Kidney (tissue), 14 donors: ENCODE data around the gene APRT. TPM values are rescaled to one million over a fixed set of nuclear protein-coding genes. Genes with fewer than 3 reads are reported as not detected.

Source experiments
- DNase-seq, 5 donors: peaks; one replicate each; pipeline ENCODE4 v3.0.0-alpha.2; 2013 to 2020
- FAIRE-seq: peaks from 2 replicates; lab custom pipeline; 2012; peaks lifted over from hg19 to GRCh38; lab: Jason Lieb, UNC
- H3K27ac ChIP-seq, 2 donors: one replicate each; pipeline ENCODE4 v1.7.0; 2013; ENCODE audit warnings: low read depth in 2 of 2, low read length in 2 of 2, inconsistent platforms in 1 of 2
- H3K27me3 ChIP-seq: one replicate; pipeline ENCODE4 v1.7.1; 2013; ENCODE audit warnings: low read length, inconsistent platforms; ENCODE audit not compliant: control insufficient read depth, insufficient read depth
- H3K36me3 ChIP-seq, 3 donors: one replicate each; pipeline versions ENCODE4 v1.7.0 to v1.7.1; 2013; ENCODE audit warnings: low read length in 3 of 3, control low read depth in 1 of 3, inconsistent platforms in 1 of 3; ENCODE audit not compliant: insufficient read depth in 3 of 3, control insufficient read depth in 2 of 3
- H3K4me1 ChIP-seq, 3 donors: one replicate each; pipeline versions ENCODE4 v1.7.0 to v1.7.1; 2013; ENCODE audit warnings: low read length in 3 of 3, inconsistent platforms in 1 of 3, low read depth in 1 of 3; ENCODE audit not compliant: control insufficient read depth in 2 of 3, insufficient read depth in 2 of 3
- H3K4me3 ChIP-seq, 3 donors: one replicate each; pipeline versions ENCODE4 v1.7.0 to v1.8.1; 2013; ENCODE audit warnings: low read length in 3 of 3, control low read depth in 1 of 3, inconsistent platforms in 1 of 3
- H3K9ac ChIP-seq, 3 donors: one replicate each; pipeline versions ENCODE4 v1.7.0 to v1.7.1; 2013; ENCODE audit warnings: low read length in 3 of 3, control low read depth in 1 of 3, inconsistent platforms in 1 of 3
- H3K9me3 ChIP-seq, 3 donors: one replicate each; pipeline versions ENCODE4 v1.7.0 to v1.7.1; 2013; ENCODE audit warnings: low read length in 3 of 3, control low read depth in 1 of 3, inconsistent platforms in 1 of 3; ENCODE audit not compliant: control insufficient read depth in 2 of 3, insufficient read depth in 1 of 3
- intact Hi-C: fragments of 100-400 bp; cut with DNase I; formaldehyde crosslinking; loops from one replicate; pipeline ENCODE4 v1.11.1; 2022
- polyA plus RNA-seq: library from polyadenylated mRNA; stranded (reverse); fragments of 350-450 nt; fragmentation: Illumina TruSeq; extraction: RNeasy Lipid Tissue Mini Kit (QIAGEN cat#74804); gene quantifications from one replicate; pipeline ENCODE4 v1.2.3, GENCODE V29; 2014; ENCODE audit warnings: low read depth, low replicate concordance; ENCODE audit not compliant: insufficient read depth
- total RNA-seq: library from RNA; stranded (reverse); fragmentation: NEBNext Ultra II Directional; extraction: Animal tissue kit (Norgen Biotek cat#: 25700); gene quantifications from one replicate; pipeline ENCODE4 v1.2.1, GENCODE V29; 2021
- TF ChIP-seq, protein P1 (sequence below): IDR thresholded peaks from 3 replicates; pipeline ENCODE4 v1.5.1; 2012; ENCODE audit warnings: mild to moderate bottlenecking, moderate library complexity, borderline replicate concordance; ENCODE audit not compliant: insufficient read depth; ENCODE audit errors: extremely low read depth
- donor health status: control.
- donor health status: control.
- donor health status: control.
- donor health status: control.
- donor health status: control.
- donor health status: DM: yes; HTN: yes; CAD: no.
- donor health status: Normal renal cell carcinoma (clear cell type).

APRT gene
- total and polyA plus RNA-seq, 2 donors from 2014 or later, result 105 to 204 TPM

DNA sequence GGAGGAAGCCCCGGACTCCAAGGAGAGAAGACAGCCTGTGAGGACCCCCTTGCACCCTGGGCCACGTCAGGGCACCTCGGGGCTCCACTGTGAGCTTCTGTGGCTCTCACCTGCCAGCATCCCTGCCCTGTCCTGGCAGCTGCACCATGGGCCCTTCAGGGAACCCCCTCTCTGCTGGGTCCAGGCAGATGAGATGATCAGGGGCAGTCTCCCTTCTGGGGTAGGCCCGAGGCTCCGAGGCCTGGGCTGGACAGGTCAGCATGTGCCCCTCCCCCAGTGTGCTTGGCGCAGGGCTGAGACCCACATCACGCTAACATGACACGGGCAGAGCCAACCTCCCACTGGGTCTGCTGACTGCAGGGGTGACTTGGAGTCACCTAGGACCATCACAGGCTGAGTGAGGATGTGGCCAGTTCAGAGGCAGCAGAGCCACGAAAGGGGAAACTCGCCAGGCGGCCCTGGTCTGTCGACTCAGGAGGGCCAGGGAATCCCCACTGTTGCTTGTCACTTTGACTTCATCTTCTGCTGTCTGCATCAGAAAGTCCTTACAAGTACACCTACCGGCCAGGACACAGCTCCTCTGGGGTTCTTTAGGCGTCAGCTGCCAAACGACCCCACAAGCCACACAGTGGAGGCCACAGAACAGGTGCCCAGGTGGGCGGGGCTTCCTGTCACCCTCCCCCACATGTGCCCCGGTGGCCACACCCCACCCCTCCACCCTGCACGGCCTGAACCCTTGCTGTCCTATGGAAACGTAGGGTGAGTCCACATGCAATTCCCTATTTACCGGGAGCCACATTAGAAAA lies 42.8 kb upstream of the APRT start:
- no peaks in the 10 kb centered on the region for H3K27me3 ChIP-seq
- H3K36me3 ChIP-seq, result peaks cover 0 to 6% (median 1%) of the 10 kb centered on the region in 3 donors
- H3K4me1 ChIP-seq, result peaks cover 0 to 14% (median 3%) of the 10 kb centered on the region in 3 donors
- no peak overlapping the region for H3K9ac ChIP-seq
- intact Hi-C loops, result no loop called here
- H3K4me3 ChIP-seq, result no peak overlapping the region
- no peaks in the 10 kb centered on the region for H3K9me3 ChIP-seq
- FAIRE-seq, result no peak
- TF ChIP-seq, protein P1, sequence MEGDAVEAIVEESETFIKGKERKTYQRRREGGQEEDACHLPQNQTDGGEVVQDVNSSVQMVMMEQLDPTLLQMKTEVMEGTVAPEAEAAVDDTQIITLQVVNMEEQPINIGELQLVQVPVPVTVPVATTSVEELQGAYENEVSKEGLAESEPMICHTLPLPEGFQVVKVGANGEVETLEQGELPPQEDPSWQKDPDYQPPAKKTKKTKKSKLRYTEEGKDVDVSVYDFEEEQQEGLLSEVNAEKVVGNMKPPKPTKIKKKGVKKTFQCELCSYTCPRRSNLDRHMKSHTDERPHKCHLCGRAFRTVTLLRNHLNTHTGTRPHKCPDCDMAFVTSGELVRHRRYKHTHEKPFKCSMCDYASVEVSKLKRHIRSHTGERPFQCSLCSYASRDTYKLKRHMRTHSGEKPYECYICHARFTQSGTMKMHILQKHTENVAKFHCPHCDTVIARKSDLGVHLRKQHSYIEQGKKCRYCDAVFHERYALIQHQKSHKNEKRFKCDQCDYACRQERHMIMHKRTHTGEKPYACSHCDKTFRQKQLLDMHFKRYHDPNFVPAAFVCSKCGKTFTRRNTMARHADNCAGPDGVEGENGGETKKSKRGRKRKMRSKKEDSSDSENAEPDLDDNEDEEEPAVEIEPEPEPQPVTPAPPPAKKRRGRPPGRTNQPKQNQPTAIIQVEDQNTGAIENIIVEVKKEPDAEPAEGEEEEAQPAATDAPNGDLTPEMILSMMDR, result no peak
- no peak overlapping the region for H3K27ac ChIP-seq
- no peak for DNase-seq

DNA sequence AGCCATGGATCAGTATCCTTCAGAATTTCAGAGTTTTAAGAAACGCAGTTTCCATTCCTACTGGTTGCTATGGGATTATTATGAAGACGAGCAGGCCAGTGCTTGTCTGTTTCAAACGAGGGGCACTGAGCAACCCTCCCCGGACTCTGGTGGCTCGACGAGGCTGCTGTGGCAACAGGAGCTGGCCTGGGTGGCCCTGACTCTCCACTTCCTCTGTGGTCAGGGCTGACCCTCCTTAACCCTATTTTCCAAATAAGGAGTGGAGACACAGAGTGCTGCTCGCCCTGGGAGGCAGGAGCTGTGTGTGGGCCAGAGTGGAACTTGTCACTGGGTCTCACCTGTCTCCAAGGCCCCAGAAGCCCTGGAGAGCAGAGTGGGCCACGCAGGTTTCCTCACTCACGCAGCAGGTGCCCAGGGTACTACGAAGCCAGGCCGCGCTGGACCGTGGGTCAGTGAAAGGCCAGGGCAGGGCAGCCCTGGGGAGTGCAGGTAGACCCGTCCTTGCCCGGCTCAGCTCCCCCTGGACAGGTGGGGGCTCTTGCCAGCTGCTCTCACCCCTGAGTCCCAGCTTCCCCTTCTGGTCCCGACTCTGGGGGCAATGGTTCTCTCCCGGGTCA lies 41.7 kb upstream of the APRT start:
- H3K9ac ChIP-seq, result no peak overlapping the region
- no peaks in the 10 kb centered on the region for H3K36me3 ChIP-seq
- no peak overlapping the region for H3K4me3 ChIP-seq
- no peak overlapping the region for H3K27ac ChIP-seq
- H3K27me3 ChIP-seq, result no peaks in the 10 kb centered on the region
- TF ChIP-seq, protein P1, result no peak
- no peaks in the 10 kb centered on the region for H3K9me3 ChIP-seq
- intact Hi-C loops, result no loop called here
- no peak for DNase-seq
- H3K4me1 ChIP-seq, result peaks cover 0 to 14% (median 3%) of the 10 kb centered on the region in 3 donors
- no peak for FAIRE-seq

DNA sequence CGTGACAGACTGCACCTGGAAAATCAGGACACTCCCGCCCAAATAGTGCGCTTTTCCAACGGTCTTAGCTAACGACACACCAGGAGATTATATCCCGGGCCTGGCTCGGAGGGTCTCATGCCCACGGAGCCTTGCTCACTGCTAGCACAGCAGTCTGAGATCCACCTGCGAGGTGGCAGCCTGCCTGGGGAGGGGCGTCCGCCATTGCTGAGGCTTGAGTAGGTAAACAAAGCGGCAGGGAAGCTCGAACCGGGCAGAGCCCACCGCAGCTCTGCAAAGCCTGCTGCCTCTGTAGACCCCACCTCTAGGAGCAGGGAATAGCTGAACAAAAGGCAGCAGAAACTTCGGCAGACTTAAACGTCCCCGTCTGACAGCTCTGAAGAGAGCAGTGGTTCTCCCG lies 39.9 kb upstream of the APRT start:
- no peaks in the 10 kb centered on the region for H3K36me3 ChIP-seq

More for the DNA sequence above, 39.9 kb upstream of the APRT start:
- intact Hi-C loops, result no loop called here
- H3K9ac ChIP-seq, result no peak overlapping the region
- DNase-seq, result no peak
- no peaks in the 10 kb centered on the region for H3K9me3 ChIP-seq
- TF ChIP-seq, protein P1, result no peak
- H3K4me3 ChIP-seq, result no peak overlapping the region
- no peak overlapping the region for H3K27ac ChIP-seq
- FAIRE-seq, result no peak
- peaks cover 0 to 7% (median 0%) of the 10 kb centered on the region in 3 donors for H3K4me1 ChIP-seq
- H3K27me3 ChIP-seq, result no peaks in the 10 kb centered on the region
